ENCODE results near the gene TEKT2.

Gene TEKT2

DNA sequence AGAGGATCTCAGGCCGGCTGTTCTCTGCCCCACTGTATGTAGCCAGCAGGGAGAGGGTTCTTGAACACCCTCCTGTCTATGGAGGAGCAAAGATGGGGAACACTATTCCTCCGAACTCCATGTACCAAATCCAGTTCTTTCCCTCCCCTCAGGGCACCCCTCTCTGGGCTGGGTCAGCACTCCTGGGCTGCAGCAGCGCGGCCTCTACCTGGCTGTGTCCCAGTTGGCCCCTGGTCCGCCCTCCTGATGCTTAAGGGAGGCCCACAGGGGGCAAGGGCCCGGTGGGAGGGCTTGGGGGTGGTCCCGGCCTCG is 4.3 kb downstream of the TEKT2 start:
- no peak for DNase-seq

DNA sequence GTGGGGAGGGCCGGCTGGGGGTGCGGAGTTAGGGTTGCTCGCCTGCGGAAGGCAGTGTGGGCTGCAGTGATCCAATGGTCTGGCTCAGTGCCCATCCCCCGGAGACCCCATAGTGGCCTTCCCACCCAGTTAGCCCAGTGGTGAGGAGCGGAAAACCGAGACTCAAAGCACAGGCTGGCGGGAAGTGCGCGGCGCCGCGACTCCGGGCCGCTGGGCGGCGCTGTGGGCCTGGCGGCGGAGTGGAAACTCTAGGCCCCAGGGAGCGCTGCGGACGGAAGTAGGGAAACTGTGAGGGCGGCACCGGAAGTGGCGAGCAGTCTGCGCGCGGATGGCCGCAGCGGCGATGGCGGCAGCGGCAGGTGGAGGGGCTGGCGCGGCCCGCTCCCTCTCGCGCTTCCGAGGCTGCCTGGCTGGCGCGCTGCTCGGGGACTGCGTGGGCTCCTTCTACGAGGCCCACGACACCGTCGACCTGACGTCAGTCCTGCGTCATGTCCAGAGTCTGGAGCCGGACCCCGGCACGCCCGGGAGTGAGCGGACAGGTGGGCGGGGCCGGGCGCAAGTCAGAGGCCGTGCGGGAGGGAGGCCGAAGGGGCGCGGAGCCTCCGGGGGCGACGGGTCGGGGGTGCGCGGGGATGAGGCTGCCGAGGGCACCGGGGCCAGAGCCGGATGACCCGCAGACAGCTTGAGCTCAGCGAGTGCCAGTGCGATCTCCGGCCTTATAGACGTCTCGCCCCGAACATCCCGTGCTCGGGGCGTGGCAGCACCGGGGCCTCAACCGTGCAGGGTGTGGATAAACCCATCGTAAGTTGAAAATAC is 4.9 kb downstream of the TEKT2 start, which contains the start of gene ADPRS:
TSS of gene ADPRS (plus strand) at position 316 of the 816 bp plus-strand sequence. CDS start at position 329, 13 bp downstream.
- DNase-seq = peak; percentile 81

DNA sequence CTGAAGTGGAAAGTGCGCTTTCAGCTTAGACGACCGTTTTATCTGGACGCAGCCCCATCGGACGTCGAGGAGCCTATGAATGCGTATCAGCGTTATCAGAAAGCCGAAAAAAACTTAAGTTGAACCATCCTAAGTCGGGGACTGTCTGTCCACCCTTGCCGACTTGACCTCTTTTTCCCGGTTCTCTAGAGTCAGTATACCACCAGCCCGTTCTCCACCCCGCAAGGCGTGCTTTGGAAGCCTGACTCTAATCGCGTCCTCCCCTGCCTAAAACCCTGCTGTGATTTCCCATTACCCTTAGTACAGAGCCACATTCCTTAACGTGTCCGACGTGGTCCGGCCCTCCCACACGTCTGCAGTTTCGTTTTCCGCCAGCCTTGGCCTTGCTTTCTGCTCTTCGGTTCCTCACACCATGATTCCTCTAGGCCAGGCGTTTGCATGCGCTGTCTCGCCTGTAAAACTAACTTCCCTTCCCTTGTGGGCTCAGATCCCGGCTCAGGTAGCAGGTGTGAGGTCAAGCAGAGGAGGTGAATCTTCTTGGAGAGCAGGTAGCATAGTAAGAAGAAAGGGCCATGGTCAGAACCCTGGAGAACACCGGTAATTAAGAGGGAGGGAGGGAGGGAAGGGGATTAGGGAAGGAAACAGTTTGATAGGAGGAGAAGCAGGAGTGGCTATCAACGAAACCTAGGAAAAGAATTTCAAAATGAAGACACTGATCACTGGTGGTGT is 5.7 kb downstream of the TEKT2 start:
- no peak for DNase-seq

DNA sequence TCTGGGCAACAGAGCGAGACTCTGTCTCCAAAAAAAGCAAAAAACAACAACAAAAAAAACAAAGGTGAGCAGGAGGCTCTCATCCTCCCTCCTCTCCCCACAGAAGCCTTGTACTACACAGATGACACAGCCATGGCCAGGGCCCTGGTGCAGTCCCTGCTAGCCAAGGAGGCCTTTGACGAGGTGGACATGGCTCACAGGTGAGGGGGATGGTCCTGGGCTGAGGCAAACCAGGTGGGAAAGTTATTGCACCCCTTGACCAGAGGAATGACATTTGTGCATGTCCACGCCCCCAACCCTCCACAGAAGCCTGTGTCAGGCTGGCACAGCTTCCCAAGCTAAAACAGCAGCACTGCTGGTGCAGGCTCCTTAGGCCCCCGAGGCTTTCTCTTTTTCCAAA is 7.2 kb downstream of the TEKT2 start:
- DNase-seq = no peak

DNA sequence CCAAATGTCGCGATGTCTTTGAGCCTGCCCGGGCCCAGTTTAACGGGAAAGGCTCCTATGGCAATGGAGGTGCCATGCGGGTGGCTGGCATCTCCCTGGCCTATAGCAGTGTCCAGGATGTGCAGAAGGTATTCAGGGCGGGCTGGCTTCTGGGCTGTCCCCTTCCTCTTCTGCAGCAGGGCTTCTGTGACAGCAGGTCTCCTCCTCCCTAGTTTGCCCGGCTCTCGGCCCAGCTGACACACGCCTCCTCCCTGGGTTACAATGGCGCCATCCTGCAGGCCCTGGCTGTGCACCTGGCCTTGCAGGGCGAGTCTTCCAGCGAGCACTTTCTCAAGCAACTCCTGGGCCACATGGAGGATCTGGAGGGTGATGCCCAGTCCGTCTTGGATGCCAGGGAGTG is 7.8 kb downstream of the TEKT2 start:
- no peak for DNase-seq

DNA sequence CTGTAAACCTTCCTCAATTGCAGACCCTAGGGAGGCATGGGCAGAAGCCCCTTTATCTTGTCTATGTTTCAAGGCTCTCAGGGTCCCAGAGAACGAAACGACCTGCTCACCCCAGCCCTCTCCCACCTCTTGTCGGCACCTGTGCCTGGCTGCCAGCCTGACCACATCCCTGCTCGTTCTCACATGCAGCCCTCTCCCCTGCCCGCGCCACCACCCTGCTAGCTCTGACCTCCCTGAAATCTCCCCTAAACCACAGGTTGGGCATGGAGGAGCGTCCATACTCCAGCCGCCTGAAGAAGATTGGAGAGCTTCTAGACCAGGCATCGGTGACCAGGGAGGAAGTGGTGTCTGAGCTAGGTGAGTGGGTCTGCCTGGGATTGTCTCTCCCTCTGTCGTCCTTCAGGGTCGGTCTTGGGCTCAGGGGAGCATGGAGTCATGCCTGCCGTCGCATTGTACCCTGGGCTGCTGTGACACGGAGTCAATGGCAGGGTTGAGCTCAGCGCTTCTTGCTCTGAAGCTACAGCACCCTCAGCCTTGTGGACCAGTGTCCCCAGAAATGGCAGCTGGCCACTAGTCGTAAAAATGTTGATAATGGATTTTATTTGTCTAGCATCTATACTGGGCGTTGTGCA is 8.4 kb downstream of the TEKT2 start:
- no peak for DNase-seq

DNA sequence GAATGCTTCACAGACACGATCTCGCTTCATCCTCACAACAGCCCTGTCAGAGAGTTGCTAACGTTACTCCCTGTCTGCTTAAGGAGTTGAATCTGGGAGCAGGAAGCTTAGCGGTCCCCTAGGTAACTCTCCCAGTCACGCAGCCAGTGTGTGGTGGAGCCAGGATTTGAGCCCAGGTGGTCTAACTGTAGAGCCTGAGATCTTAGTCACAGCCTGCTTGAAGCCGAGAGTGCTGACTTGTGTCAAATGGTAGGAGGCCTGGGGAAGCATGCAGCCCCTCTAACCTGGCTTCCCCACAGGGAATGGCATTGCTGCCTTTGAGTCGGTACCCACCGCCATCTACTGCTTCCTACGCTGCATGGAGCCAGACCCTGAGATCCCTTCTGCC is 8.9 kb downstream of the TEKT2 start:
- DNase-seq = no peak

DNA sequence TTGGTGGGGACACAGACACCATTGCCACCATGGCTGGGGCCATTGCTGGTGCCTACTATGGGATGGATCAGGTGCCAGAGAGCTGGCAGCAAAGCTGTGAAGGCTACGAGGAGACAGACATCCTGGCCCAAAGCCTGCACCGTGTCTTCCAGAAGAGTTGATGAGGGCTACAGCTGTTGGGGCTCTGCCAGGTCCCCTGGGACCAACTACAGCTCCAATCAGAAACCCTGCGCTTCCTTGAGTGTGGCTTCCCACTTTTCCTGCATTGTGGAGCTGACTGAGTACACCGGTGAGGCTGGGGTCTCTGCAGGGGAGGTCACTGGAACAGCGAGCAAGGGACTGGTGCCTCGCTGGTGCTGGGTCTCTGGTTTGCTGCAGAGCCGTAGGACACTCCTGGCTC is 9.3 kb downstream of the TEKT2 start:
- DNase-seq = no peak

DNA sequence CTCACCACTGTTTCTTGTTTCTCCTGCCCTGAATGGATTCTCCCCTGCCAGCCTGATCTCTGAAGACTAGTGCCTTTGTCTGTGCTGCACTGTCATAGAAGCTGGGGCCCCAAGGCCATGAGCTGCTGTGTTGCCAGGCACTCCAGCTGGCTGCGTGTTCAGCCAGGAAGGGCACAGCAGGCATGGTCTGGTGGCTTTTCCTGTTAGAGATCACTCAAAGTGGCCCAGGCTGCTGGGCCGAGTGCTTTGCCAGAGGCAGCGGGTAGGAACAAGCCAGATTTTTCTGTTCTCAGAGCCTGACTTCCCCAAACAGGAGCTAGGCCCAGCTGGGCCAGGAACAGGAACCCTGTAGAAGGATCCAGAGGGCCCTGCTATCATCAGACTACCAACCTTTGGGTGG is 10.0 kb downstream of the TEKT2 start:
- DNase-seq = no peak

DNA sequence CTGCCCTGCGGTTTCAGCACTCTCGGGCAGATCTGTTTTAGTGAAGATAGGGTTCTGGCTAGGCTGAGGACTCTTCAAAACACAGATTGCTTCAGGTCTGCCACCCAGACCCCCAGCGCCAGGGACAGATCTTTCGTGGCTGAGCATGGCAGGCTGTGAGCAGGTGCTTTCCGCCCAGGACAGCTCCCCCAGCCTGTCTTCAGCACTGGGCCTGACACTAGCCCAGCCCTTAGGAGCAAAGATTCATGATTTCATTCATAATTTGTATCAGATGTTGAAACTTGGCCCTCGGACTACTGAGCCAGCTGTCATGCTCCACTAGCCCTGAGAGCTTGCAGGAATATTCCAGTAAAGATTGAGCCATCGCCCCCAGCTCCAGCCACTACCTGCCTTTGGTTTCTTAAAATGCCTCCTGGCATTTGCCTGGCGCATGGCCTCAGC is 10.7 kb downstream of the TEKT2 start:
- no peak for DNase-seq

DNA sequence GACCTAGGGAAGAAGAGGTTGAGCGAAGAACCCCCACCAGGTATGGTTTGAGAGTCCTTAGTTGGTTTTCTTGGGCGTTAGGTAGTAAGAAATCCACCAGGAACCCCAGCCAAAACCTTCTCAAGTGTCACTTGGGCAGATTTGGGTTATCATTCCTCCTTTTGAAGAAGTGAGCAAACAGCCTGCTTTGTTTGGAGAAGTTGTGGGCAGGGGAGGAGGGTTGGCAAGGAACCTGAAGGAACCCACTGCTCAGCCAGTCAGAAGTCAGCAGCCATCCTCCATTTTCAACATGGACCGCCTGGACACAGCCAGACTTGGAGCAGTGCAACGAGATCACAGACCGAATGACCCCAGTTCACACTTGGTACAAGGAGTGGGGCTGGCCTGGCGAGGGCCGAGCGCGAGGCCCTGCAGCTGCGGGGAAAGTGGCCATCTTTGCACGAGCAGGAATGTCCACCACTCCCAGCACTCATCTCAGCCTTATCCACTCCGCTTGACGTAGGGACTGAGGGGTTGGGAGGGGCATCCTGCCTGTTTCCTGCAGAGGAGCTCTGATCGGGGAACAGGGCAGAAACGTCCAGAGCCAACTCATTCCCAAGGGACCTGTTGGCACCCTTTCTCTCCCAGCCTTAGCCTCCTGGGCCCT is 12.0 kb downstream of the TEKT2 start:
- no peak for DNase-seq

DNA sequence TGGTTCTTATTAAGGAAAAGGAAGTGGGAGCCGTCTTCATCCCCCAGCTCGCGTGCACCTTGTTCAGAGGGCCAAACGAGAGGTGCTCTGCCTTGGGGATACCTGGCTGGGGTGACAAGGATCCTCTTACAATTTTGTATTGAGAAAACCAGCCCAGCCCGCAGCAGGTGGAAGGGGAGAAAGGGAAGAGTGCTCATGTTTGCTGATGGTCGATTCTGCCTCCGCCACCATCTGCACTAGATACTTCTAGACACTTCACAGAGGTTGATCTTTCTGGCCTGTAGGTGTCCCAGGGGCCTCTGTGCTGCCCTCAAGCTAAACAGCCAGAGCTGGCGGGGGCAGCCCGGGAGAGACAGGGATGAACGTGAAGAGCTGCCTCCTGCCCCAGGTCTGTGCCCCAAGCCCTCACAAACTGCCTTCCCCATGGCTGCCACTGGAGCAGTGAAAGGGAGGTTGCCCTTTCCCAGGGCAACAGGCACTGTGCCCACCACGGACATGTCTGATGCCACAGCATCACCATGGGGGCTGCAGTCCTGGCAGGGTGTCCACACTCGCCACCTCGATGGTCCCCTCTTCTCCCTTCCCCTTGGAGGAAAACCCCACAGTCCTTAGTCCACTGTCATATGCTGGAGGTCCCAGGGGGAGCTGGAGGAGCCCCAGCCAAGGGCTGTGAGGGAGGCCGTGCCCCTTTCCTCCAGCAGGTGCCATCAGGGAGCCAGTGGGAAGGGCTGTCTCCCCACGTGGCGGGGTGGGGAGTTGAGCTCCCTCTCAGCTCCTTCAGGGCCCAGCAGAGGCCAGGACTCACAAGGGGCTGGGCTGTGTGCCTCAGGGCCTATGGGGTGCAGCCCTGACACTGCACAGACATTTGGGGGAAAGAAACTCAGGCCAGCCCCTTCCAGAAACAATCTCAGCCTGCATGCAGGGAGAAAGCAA is 12.9 kb downstream of the TEKT2 start:
- no peak for DNase-seq

DNA sequence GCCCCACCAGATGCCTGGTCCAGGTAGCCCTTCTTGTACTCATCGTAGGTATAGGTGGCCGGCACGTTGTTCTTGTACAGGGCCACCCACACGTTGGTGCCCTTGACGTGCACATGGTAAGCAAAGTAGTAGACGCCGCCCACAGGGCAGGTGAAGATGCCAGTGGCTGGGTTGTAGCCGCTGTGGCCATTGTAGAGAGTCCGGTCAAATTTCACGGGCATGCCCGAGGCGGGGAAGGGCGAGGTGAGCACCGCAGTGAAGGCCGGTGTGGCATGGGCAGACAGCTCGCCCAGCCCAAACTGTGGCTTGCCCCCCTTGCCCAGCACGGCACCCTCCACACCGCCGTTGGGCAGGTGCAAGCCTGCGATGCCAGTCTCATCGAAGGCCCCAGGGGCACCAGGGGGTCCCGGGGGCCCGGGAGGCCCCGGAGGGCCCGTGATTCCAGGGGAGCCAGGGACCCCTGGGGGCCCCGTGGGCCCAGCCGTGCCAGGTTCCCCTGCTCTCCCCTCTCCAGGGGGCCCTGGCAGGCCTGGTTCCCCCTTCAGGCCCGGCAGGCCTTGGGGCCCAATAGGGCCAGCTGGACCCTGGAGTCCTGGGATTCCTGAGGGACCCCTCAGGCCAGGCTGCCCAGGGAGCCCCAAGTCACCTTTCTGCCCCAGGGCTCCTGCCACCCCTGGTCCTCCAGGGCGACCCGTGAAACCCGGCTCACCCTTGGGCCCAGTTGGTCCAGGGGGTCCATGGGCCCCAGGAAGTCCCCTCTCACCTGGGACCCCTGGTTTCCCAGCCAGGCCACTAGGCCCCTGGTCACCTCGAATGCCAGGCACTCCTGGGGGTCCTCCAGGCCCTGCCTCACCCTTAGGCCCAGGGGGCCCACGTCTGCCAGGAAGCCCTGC is 14.0 kb downstream of the TEKT2 start:
- no peak for DNase-seq

DNA sequence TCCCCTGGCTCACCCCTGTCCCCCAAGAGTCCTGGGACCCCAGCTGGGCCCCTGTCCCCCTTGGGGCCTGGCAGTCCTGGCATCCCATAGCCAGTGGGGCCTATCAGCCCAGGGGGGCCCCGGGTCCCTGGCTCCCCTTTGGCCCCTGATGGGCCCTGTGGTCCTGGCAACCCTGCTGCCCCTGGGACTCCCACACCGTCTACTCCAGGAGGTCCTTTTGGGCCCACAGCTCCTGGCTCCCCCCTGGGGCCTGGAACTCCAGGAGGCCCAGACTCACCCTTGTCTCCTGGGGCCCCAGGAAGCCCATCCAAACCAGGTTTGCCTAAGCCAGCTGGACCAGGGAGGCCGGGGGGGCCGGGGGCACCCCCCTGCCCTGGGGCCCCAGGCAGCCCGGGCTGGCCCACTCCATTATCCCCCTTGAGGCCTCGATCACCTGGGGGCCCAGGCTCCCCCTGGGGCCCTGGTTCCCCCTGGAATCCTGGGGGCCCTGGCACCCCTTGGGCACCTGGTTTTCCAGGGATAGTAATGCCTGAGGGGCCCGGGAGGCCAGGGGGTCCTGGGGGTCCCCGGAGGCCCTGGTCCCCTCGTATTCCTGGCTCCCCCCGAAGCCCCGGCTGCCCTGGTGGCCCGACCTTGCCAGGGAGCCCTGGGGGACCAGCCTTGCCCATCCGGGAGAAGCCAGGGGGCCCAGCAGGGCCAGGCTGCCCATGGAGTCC is 14.9 kb downstream of the TEKT2 start:
- DNase-seq = no peak

DNA sequence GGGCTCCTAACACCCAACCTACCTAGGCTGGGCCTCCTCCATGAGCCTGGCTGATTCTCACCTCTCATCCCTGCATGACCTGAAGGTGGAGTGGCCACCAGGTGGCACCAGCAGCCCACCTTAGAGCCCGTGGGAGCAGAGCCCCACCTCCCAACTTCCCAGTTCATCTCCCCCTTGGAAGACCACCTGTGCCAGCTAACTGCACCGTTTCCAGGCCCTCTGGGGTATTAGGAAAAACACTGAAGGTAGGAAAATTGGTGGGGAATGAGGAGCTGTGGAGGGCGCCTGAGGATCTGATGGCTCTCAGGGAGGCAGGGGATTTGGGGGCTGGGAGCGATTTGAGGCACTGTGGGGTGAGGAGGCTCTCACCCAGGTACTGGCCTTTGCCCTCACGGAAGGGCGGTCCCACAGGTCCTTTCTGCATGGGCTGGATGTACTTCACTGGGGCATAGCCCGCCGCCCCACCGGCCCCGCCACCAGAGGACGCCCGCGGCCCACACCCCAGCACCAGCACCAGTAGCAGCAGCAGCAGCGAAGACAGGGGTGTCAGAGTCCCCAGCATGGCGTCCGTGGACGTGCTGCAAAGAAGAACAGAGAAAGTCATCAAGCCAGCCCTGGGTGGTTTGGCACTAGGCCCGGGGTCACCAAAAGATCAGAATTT is 15.9 kb downstream of the TEKT2 start:
- peak; percentile 48 for DNase-seq

DNA sequence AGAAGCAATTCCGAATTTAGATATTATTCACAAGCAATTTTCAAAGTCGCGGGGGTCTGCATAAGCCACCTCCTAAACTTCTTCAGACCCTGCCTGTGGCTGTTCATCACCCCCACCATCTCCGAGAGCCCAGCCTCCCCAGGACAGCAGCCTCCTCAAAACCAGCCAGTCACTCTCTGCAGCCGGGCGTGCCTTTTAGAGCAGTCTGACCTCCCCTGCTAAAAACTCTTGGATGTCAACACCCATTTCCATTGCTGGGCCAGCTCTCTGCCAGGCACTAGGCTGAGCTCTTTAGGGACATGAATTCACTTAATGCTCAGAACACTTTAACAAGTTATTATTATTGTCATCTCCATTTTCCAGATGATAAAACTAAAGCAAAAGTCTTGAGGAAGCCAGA is 16.5 kb downstream of the TEKT2 start:
- DNase-seq = no peak

DNA sequence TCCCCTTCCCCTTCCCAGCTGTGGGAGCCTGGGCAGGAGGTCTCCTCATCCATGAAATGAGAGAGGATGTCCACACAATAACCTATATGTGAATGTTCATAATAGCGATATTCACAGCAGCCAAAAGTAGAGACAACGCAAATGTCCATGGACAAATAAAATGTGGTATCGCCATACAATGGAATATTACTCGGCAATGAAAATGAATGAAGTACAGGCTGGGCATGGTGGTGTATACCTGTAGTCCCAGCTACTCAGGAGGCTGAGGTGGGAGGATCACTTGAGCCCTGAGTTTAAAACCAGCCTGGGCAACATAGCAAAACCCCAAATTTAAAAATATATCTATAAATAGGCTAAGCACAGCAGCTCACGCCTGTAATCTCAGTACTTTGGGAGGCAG is 17.7 kb downstream of the TEKT2 start:
- DNase-seq = no peak

DNA sequence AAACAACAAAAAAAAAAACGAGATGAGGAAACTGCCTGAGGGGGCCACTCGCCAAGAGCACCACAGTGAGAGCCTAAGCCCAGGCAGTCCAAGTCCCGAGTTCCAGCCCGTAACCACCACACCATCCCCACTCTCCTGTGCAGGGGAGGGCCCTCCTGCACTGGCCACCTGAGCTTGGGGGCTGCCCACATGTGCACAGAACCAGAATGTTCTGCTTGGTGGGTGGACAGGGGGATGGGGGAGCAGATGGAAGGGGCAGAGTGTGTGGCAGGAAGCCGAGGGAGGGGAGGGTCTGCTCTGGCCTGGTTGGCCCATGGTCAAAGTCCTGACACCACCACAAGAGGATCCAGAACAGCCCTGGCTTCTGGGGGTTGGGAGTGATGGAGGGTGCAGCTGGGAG is 22.4 kb downstream of the TEKT2 start:
- DNase-seq = no peak

DNA sequence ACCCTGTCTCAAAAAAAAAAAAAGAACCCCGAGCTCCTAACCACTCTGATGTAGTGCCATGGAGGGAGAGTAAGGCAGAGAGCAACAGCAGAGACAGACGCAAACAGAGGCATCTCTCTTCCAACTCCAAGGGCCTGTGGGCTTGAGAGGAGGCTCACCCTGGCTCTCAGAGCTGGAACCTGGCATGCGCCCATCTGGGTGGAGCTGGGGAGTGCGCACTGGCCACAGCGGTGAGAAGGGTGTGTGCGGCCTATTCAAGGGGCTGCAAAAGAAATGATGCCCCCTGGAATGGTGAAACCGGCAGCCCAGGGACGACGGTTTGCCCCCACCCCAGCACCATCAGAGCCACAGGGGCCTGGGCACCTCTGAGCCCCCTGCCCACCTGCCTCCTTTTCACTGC is 23.5 kb downstream of the TEKT2 start:
- no peak for DNase-seq

DNA sequence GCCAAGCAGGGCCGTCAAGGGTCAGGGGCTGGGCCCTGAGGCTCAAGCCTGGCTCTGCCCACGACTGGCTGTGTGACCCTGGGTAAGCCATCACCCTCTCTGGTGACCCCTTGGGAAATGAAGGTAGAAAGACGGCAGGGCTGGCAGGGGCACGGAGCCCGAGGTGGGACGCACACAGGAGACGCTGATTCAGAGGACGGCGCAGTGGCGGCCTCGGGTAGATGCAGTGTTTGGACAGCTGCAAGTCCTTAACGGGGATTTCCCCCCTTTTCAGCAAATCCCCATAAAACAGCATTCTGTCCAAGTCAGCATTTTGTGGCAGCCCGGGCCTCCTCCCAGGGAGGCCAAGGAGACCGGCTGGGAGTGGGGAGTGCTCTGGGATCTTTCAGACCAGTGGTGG is 24.4 kb downstream of the TEKT2 start:
- DNase-seq = no peak

All from NCI-H1105 (cell line).